ENCODE results near the gene MTHFD1L.

DNA sequence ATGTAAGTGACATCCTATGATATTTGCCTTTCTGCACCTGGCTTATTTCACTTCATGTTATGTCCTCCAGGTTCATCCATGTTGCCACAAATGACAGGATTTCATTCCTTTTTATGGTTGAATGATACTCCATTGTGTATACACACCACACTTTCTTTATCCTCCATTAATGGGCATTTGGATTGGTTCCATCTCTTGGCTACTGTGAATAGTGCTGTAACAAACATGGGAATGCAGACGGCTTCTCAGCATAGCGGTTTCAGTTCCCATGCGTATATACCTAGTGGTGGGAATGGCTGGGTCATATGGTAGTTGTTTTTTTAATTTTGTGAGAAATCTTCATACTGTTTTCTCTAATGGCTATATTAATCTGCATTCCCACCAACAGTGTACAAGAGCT is 14.8 kb downstream of the MTHFD1L start:
- TF ChIP-seq CTCF (IDR thresholded peaks at IDR 0.05; ENCODE audit: insufficient read depth, low read length, poor library complexity, severe bottlenecking) (no peak), EZH2phosphoT487 (conservative IDR thresholded peaks at IDR 0.05; ENCODE audit: low read length) (no peak)

Measured in SU-DHL-6 (cell line).